SKM-1 treated with dmso at 0.1 percent for 144 hours (cell line): Measurements from ENCODE around the gene LRBA.
"Not testable (repeated sequence)": the region's sequence is repeated elsewhere in the genome, so short reads cannot be mapped to it uniquely, and the experiment has no call there.

Experiments
- DNase-seq: peaks from one replicate; lab custom pipeline; 2025; ENCODE audit not compliant: unreplicated experiment; lab: John Stamatoyannopoulos, UW

The LRBA gene

DNA sequence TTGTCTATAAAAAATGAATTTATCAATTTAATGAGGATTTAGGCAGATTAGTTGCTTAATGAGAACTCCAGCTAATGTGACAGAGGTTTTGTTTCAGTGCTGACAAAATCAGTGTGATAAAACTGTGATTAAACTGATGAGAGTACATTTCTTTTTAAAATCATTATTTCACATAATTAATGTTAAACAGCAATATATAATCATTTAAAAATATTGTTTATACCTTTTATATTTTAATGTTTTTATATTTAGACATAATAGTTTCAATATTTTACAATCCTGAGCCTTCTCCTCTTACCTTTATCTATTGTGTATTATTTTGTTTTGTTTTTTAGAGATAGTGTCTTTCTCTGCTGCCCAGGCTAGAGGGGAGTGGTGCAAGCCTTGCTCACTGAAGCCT, 480.3 kb downstream of the LRBA start:
- DNase-seq, result no peak

DNA sequence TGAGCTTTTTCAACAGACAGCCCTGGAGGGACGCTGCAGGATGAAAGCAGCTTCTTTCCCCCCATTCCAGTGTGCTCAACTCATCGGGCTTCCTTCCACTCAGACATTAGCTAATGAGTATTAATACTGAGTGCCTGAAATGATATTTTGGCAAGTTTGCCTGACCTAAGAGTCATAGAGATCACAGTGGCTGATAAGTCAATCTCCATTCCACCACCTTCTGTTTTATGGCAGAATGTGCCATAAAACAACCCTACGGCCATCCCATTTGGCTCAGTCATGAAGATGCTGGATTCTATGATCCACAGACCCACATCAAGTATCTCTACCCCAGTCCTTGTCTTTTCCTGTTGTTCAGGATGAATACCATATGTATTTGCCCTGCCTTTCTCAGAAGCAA, 481.4 kb downstream of the LRBA start:
- no peak for DNase-seq

DNA sequence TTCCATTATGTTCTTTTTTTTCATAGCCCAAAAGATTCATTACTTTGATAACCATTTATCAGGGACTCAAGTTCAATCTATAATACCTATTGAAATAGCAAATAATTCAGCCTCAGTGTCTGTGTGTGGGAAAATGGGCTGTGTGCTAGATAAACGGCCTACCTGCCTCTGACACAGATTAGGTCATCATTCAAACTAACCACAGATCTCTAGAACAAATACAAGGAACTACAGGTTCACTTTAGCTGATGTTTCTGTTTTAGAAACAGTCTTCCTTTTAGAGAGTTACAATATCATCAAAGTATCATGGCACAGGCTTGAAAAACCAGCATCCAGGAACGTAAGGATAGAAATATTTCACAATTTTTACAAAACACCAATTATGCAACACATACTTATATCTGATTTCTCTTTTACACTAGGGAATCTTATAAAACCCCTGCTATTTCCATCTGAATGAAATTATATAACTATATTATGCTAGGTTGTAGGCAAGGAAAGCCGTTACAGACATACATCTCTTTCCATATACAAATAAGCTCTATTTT, 489.7 kb downstream of the LRBA start:
- DNase-seq, result no peak

GRCh38 chr4:150518559-150518958, 496.5 kb downstream of the LRBA start:
- no peak for DNase-seq

- DNase-seq, result no peak
Measured at GRCh38 chr4:150515135-150515534, 499.9 kb downstream of the LRBA start.

DNA sequence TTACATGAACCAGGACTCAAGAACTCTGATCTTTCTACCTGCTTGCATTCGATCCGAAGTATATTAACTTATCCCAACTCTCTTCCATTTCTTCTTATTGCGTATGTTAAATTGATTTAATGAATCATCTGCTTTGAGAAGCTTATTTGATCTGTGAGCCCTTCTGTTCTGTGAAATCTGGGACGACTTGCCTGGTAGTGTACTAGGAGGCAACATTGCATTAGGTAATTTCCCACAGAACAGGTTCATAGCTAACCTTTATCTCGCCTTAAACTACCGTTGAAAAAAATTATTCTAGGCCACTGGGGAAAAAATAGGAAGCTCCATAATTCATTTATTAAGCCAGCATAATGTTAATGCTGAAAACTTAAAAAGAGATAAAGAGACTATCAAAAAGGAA, 500.4 kb downstream of the LRBA start:
- DNase-seq, result no peak

GRCh38 chr4:150510176-150510865, 504.8 kb downstream of the LRBA start:
- no peak for DNase-seq

GRCh38 chr4:150507656-150508055, 507.4 kb downstream of the LRBA start:
- DNase-seq, result not testable (repeated sequence)

GRCh38 chr4:150501983-150502382, 513.1 kb downstream of the LRBA start:
- no peak for DNase-seq

- no peak for DNase-seq
Measured at GRCh38 chr4:150501009-150501727, 513.9 kb downstream of the LRBA start.

GRCh38 chr4:150497612-150498011, 517.5 kb downstream of the LRBA start:
- no peak for DNase-seq

DNA sequence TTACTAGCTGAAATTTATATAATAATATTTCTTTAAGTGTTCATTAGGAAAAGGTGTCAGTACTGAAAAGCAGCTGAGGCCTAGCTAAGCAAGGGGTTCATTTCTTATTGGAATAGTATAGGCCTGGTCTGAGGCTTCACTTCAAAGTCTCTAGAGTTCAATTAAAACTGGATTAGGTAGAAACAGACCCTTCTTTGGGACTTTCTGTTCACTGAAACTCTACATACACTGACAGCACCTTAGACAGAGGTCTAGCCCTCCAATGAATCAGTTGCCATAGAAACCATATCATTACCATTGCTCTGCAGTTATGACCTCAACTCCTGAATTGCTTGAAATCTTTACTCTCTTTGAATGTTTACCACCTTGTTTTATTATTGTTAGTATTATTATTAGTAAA, 519.5 kb downstream of the LRBA start:
- no peak for DNase-seq

- DNase-seq, result no peak
Measured at GRCh38 chr4:150493851-150494250, 521.2 kb downstream of the LRBA start.

DNA sequence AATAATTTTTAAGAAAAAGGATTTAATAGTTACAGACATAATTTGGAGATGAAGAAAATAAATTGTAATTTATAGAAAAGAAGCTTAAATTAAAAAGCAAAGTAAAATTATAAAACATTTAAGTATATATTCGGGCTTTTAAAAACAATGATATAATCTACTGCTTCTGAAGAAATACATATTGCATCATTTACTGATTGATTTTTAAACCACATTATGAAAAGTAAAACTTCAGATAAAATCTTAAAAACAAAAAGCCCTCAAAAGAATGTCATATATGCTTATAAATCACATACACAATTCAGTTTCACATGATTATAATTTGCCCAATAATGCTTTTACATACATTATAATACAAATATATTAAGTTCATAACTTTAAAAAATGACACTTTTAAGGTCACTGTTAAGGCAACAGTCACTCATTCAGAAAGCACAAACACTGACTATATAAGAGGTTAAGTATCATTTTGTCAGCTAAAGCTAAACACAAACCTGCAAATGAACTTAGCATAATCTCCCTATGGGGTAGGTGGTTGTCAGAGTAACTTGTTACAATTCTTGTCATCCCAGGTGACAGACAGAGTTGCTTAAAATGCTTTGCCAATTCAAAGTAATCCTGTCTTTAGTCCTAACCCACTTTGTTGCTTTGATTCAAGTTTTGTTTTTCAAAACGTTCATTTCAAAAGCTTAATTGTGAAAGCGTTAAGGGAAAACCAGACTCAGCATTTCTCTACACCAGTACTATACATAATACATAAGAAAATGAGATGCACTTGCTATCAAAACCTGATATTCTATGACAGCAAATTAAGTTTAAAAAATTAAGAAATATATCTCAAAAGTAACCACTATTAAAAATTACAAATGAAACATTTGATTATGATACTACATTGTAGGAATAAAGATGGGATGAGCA, 523.7 kb downstream of the LRBA start:
- no peak for DNase-seq

DNA sequence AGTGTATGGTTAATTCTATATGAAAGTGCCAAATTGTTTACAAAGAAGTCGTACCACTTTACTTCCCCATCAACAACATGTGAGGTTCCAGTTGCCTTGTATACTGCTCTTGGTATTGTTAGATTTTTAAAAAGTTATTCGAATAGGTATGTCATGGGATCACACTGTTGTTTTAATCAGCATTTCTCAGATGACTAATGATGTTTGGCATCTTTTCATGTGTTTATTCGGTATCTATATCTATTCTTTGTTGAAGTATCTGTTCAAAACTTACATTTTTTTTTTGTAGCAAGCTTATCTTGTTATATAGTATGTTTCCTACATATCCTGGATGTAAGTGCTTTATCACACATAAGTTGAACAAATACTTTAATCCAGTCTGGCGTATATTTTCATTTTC, 532.5 kb downstream of the LRBA start:
- DNase-seq, result no peak

DNA sequence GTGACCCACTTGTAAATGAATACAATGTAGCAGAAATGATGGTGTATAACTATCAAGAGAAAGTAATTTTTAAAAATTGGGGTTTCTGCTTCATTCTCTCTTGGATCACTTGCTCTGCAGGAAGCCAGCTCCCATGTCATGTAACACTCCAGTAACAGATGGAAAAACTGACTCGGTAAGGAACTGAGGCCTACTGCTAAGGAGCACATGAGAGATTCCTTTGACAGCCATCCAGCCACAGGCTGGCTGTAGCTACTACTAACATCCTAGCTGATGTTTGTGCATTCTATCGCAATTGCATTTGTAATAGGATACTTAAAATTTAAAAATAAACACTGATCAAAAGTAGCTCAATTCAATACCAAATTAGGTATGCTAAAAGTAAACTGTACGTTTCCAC, 535.4 kb downstream of the LRBA start:
- DNase-seq, result no peak

DNA sequence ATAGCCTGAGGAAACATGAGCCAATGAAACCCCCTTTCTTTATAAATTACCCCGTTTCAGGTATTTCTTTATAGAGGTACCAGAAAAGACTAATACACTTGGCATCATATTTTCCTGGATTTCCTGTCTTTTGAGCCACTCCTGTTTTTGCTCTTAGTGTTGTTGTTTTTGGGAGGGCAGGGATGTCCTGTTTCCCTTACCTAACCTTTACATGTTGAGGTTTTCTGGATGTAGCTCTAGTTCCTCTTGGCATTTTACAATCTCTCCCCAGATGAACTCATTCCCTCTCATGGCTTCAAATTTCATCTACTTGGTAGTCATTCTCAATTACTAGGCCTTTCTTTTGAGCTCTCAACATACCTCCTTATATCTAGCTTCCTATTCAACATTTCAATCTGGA, 537.2 kb downstream of the LRBA start:
- no peak for DNase-seq

- DNase-seq, result no peak
Measured at GRCh38 chr4:150476776-150477175, 538.3 kb downstream of the LRBA start.

GRCh38 chr4:150475763-150476162, 539.3 kb downstream of the LRBA start:
- DNase-seq, result no peak

DNA sequence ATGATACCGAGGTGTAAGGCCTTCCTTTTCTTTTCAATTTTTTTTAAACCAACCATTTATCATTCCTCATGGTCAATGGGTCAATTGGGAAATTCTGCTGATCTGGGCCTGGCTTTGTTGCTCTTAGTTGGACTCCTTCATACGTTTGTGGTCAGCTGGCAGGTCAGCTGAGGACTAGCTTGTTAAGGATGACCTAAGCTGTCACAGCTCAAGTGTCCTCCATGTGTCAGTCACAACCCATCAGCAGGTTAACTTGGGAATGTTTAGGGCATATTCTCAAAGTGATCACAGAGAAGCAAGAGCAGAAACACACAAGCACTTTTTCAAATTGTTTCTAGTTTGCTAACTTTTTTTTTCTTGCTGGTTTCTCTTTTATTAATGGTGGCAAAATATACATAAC, 550.6 kb downstream of the LRBA start:
- DNase-seq, result no peak

DNA sequence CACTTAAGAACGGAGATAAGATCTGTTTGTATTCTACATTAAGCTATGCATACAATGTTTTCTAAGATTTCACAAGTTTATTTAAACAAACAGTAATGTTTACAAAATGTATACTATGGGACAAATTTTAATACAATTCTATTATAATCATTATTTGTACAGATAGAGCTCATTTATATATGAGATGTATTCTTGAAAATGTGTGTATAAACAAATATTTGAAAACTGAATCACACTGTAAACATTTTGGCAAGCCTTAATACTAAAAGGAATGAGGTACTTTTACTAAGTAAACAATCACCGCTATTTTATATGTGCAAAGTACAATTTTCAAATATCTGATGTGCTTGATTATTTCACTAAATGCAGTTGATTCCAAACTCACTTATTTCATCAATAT, 552.3 kb downstream of the LRBA start:
- DNase-seq, result no peak
